H9 (cell line): ENCODE data around the gene MIOS. TPM values are rescaled to one million over a fixed set of nuclear protein-coding genes. Genes with fewer than 3 reads are reported as not detected.

Source experiments
- DNase-seq: peaks from one replicate; pipeline ENCODE4 v3.0.0-alpha.2; 2017
- H2AFZ ChIP-seq: one replicate; pipeline ENCODE4 v1.6.1; 2013; ENCODE audit warnings: mild to moderate bottlenecking, low read length, control low read depth, moderate library complexity
- H2AK5ac ChIP-seq: 2 replicates; pipeline ENCODE4 v1.6.1; 2013; ENCODE audit warnings: low read length, control low read depth, mixed read lengths; ENCODE audit not compliant: insufficient read length
- H2BK120ac ChIP-seq: one replicate; pipeline ENCODE4 v1.6.1; 2013; ENCODE audit warnings: low read depth, mild to moderate bottlenecking, low read length, control low read depth, inconsistent platforms; ENCODE audit not compliant: poor library complexity, severe bottlenecking
- H2BK12ac ChIP-seq: 2 replicates; pipeline ENCODE4 v1.6.1; 2013; ENCODE audit warnings: low read length, control low read depth, mixed read lengths, low read depth; ENCODE audit not compliant: insufficient read length
- H2BK15ac ChIP-seq: 2 replicates; pipeline ENCODE4 v1.6.1; 2013; ENCODE audit warnings: low read depth, low read length, control low read depth
- H2BK20ac ChIP-seq: one replicate; pipeline ENCODE4 v1.6.1; 2013; ENCODE audit warnings: low read depth, mild to moderate bottlenecking, low read length, control low read depth, inconsistent platforms; ENCODE audit not compliant: poor library complexity, severe bottlenecking
- H2BK5ac ChIP-seq: 2 replicates; pipeline ENCODE4 v1.6.1; 2013; ENCODE audit warnings: low read length, control low read depth, mixed read lengths; ENCODE audit not compliant: insufficient read length
- H3K14ac ChIP-seq: 2 replicates; pipeline ENCODE4 v1.6.1; 2013; ENCODE audit warnings: low read length, control low read depth; ENCODE audit not compliant: insufficient read depth
- H3K18ac ChIP-seq: 2 replicates; pipeline ENCODE4 v1.6.1; 2013; ENCODE audit warnings: low read depth, mild to moderate bottlenecking, mixed read lengths, low read length, control low read depth; ENCODE audit not compliant: insufficient read length
- H3K23ac ChIP-seq: 2 replicates; pipeline ENCODE4 v1.6.1; 2013; ENCODE audit warnings: low read length, control low read depth, mixed read lengths, low read depth; ENCODE audit not compliant: insufficient read length
- H3K23me2 ChIP-seq: 2 replicates; pipeline ENCODE4 v1.6.1; 2013; ENCODE audit warnings: low read depth, mild to moderate bottlenecking, mixed read lengths, low read length, control low read depth; ENCODE audit not compliant: insufficient read length, poor library complexity, severe bottlenecking
- H3K27ac ChIP-seq: 2 replicates; pipeline ENCODE4 v1.5.1; 2013; ENCODE audit warnings: low read length, control low read depth, mixed read lengths, low read depth; ENCODE audit not compliant: insufficient read length
- H3K27me3 ChIP-seq: 2 replicates; pipeline ENCODE4 v1.6.1; 2013; ENCODE audit warnings: low read length, control low read depth, inconsistent platforms; ENCODE audit not compliant: insufficient read depth
- H3K4ac ChIP-seq: 2 replicates; pipeline ENCODE4 v1.6.1; 2013; ENCODE audit warnings: low read depth, mild to moderate bottlenecking, control low read depth, inconsistent platforms, low read length, moderate library complexity
- H3K4me1 ChIP-seq: 2 replicates; pipeline ENCODE4 v1.6.1; 2013; ENCODE audit warnings: low read length, control low read depth, inconsistent platforms; ENCODE audit not compliant: insufficient read depth
- H3K4me2 ChIP-seq: 2 replicates; pipeline ENCODE4 v1.6.1; 2013; ENCODE audit warnings: low read length, control low read depth, mixed read lengths; ENCODE audit not compliant: insufficient read length, insufficient read depth
- H3K56ac ChIP-seq: 2 replicates; pipeline ENCODE4 v1.6.1; 2013; ENCODE audit warnings: low read depth, mild to moderate bottlenecking, mixed read lengths, low read length, control low read depth; ENCODE audit not compliant: insufficient read length
- H3K79me1 ChIP-seq: 2 replicates; pipeline ENCODE4 v1.6.1; 2013; ENCODE audit warnings: low read depth, mild to moderate bottlenecking, moderate library complexity, low read length, control low read depth, inconsistent platforms; ENCODE audit not compliant: insufficient read depth, poor library complexity, severe bottlenecking
- H3K79me2 ChIP-seq: 2 replicates; pipeline ENCODE4 v1.6.1; 2013; ENCODE audit warnings: low read length, control low read depth, inconsistent platforms; ENCODE audit not compliant: insufficient read depth
- H3K9ac ChIP-seq: 2 replicates; pipeline ENCODE4 v1.6.1; 2013; ENCODE audit warnings: low read length, control low read depth, mixed read lengths; ENCODE audit not compliant: insufficient read length; ENCODE audit errors: extremely low read depth
- H3K9me3 ChIP-seq: one replicate; pipeline ENCODE4 v1.6.1; 2013; ENCODE audit warnings: low read depth, low read length, inconsistent platforms; ENCODE audit not compliant: control insufficient read depth
- H3T11ph ChIP-seq: one replicate; pipeline ENCODE4 v1.6.1; 2013; ENCODE audit warnings: mild to moderate bottlenecking, low read length, control low read depth, inconsistent platforms
- H4K20me1 ChIP-seq: one replicate; pipeline ENCODE4 v1.6.1; 2013; ENCODE audit not compliant: control insufficient read depth, insufficient read length, insufficient read depth
- H4K5ac ChIP-seq: 2 replicates; pipeline ENCODE4 v1.6.1; 2013; ENCODE audit warnings: low read depth, mild to moderate bottlenecking, mixed read lengths, low read length, control low read depth; ENCODE audit not compliant: insufficient read length
- H4K8ac ChIP-seq: replicated peaks from 2 replicates; pipeline ENCODE4 v1.6.1; 2013; ENCODE audit warnings: low read length, control low read depth, mixed read lengths, low read depth; ENCODE audit not compliant: insufficient read length
- H4K91ac ChIP-seq: 2 replicates; pipeline ENCODE4 v1.6.1; 2013; ENCODE audit warnings: low read depth, mild to moderate bottlenecking, moderate library complexity, mixed read lengths, low read length, control low read depth; ENCODE audit not compliant: insufficient read length
- H3K27ac Mint-ChIP-seq, 3 experiments: 2 replicates in 2 of 3; 3 replicates in 1 of 3; pipeline ENCODE4 v1.8.0; 2020 to 2021; ENCODE audit warnings: mixed read lengths in 3 of 3, mild to moderate bottlenecking in 1 of 3, moderate library complexity in 1 of 3
- H3K27me3 Mint-ChIP-seq: 2 replicates; pipeline ENCODE4 v1.8.0; 2021; ENCODE audit warnings: low read depth, mild to moderate bottlenecking, moderate library complexity, mixed read lengths
- H3K36me3 Mint-ChIP-seq, 3 experiments: 2 replicates in 2 of 3; 3 replicates in 1 of 3; pipeline ENCODE4 v1.8.0; 2020 to 2021; ENCODE audit warnings: low read depth in 3 of 3, mixed read lengths in 3 of 3; ENCODE audit not compliant: insufficient read depth in 1 of 3
- H3K4me1 Mint-ChIP-seq, 2 experiments: 2 replicates each; pipeline ENCODE4 v1.8.0; 2020; ENCODE audit warnings: mixed read lengths in 2 of 2
- H3K4me3 Mint-ChIP-seq, 2 experiments: 2 replicates in 1 of 2; 3 replicates in 1 of 2; pipeline ENCODE4 v1.8.0; 2020 to 2021; ENCODE audit warnings: mild to moderate bottlenecking in 2 of 2, mixed read lengths in 2 of 2, moderate library complexity in 1 of 2
- H3K9me3 Mint-ChIP-seq, 2 experiments: 2 replicates in 1 of 2; 3 replicates in 1 of 2; pipeline ENCODE4 v1.8.0; 2020; ENCODE audit warnings: mild to moderate bottlenecking in 2 of 2, mixed read lengths in 2 of 2, moderate library complexity in 1 of 2
- WGBS: extraction: QIAGEN DNeasy Blood & Tissue Kit; methylation state at CpG from one replicate; pipeline ENCODE4 v1.1.7; 2013; ENCODE audit warnings: missing lambda C conversion rate, low lambda C conversion rate, mixed read lengths; ENCODE audit not compliant: insufficient read length; ENCODE audit errors: extremely low coverage; 5-methylcytosine and 5-hydroxymethylcytosine counted together
- total RNA-seq: library from RNA; stranded (reverse); gene quantifications from 2 replicates; pipeline ENCODE4 v1.2.1, GENCODE V29; 2021
- TF ChIP-seq, protein P1 (sequence below): fragments of 200-600 bp; sonication (generic); conservative IDR thresholded peaks from 3 replicates; pipeline ENCODE4 v1.8.0; 2021; ENCODE audit warnings: antibody characterized with exemption, mild to moderate bottlenecking

MIOS gene
- total RNA-seq, 1 experiment from 2014 or later: 46.4 TPM

DNA sequence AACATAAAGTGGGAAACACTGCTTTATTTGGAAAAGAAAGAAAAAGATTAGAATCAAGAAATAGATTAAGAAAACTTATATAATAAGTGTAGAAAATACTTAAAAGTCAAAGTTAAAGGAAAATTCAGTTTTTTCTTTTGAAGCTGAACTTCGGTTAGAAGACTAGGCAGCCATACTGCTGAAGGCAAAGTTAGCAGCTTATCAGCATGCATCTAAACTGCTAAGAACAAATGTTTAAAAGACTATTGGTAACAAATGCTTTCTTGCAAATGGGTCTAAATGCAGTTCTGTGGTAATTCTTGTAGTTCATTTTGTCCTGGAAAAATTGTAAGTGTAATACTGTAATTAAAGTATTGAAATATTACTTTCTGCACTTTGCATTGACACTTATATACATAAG is 18.0 kb downstream of the MIOS start:
- Mint-ChIP-seq H3K9me3 (no peaks in the 10 kb centered on the region), H3K4me3 (no peak overlapping the region; a peak in 1 of 5 replicates), H3K27ac (no peak overlapping the region), H3K4me1 (peaks cover 5 to 11% of the 10 kb centered on the region in 2 experiments), H3K36me3 (peaks cover under 1 to 20% (median 10%) of the 10 kb centered on the region in 3 experiments; a peak in 5 of 7 replicates), H3K27me3 (no peaks in the 10 kb centered on the region)
- H2AFZ ChIP-seq: no peak overlapping the region
- TF ChIP-seq, protein P1, sequence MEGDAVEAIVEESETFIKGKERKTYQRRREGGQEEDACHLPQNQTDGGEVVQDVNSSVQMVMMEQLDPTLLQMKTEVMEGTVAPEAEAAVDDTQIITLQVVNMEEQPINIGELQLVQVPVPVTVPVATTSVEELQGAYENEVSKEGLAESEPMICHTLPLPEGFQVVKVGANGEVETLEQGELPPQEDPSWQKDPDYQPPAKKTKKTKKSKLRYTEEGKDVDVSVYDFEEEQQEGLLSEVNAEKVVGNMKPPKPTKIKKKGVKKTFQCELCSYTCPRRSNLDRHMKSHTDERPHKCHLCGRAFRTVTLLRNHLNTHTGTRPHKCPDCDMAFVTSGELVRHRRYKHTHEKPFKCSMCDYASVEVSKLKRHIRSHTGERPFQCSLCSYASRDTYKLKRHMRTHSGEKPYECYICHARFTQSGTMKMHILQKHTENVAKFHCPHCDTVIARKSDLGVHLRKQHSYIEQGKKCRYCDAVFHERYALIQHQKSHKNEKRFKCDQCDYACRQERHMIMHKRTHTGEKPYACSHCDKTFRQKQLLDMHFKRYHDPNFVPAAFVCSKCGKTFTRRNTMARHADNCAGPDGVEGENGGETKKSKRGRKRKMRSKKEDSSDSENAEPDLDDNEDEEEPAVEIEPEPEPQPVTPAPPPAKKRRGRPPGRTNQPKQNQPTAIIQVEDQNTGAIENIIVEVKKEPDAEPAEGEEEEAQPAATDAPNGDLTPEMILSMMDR: no peak
- no peak overlapping the region for H3K27ac ChIP-seq
- H2BK120ac ChIP-seq: no peak overlapping the region
- H2BK20ac ChIP-seq: no peak overlapping the region
- 0 out of 2 replicates have a peak, but pooled peaks cover 2% of the 10 kb centered on the region for H3K79me2 ChIP-seq
- H4K91ac ChIP-seq: no peak overlapping the region
- no peaks in the 10 kb centered on the region for H4K20me1 ChIP-seq
- H3K18ac ChIP-seq: no peak overlapping the region
- no peaks in the 10 kb centered on the region for H3K9me3 ChIP-seq
- H3K4ac ChIP-seq: no peak overlapping the region
- H2AK5ac ChIP-seq: no peak overlapping the region
- H3K9ac ChIP-seq: no peak overlapping the region
- no peak overlapping the region for H2BK15ac ChIP-seq
- no peaks in the 10 kb centered on the region for H3K27me3 ChIP-seq
- H3K4me1 ChIP-seq: no peaks in the 10 kb centered on the region
- no peak overlapping the region for H3K23ac ChIP-seq
- H4K8ac ChIP-seq: no peak overlapping the region
- H3K4me2 ChIP-seq: no peak overlapping the region
- H4K5ac ChIP-seq: no peak overlapping the region
- H3K56ac ChIP-seq: no peak overlapping the region
- no peak overlapping the region for H3K14ac ChIP-seq
- no peak for DNase-seq
- H3K79me1 ChIP-seq: no peaks in the 10 kb centered on the region
- no peak overlapping the region for H2BK5ac ChIP-seq
- WGBS: no CpG with 5 or more reads among the region's 1 CpG
- H2BK12ac ChIP-seq: no peak overlapping the region
- no peak overlapping the region for H3T11ph ChIP-seq
- no peaks in the 10 kb centered on the region for H3K23me2 ChIP-seq
